MCF 10A (cell line): ENCODE data around the gene CDC42SE1. TPM values are rescaled to one million over a fixed set of nuclear protein-coding genes. Genes with fewer than 3 reads are reported as not detected.

ENCODE experiments used
- BruUV-seq: library from RNA; stranded (reverse); fragments of 400-500 nt; replicated peaks from 2 replicates; lab custom pipeline; 2021; lab: Mats Ljungman, UMichigan
- CTCF ChIA-PET: fragments of 300-600 bp; sonication (Branson Sonifier 250); formaldehyde crosslinking; extraction: SDS; loops from one replicate; lab custom pipeline; 2021; ENCODE audit warnings: antibody characterized with exemption, inconsistent platforms; lab: Yijun Ruan, JAX
- POLR2A ChIA-PET: fragments of 300-600, 350-650 bp; sonication (Branson Sonifier 250); formaldehyde crosslinking; extraction: SDS; loops from one replicate; lab custom pipeline; 2020; ENCODE audit warnings: antibody characterized with exemption, inconsistent platforms; lab: Yijun Ruan, JAX
- DNase-seq: peaks from one replicate; pipeline ENCODE4 v3.0.0-alpha.2; 2018; ENCODE audit not compliant: unreplicated experiment
- H3K27ac Mint-ChIP-seq: one replicate; pipeline ENCODE4 v1.8.0; 2022; ENCODE audit warnings: mild to moderate bottlenecking, low read depth, mixed read lengths; ENCODE audit not compliant: unreplicated experiment
- H3K27me3 Mint-ChIP-seq: one replicate; pipeline ENCODE4 v1.8.0; 2022; ENCODE audit warnings: mixed read lengths; ENCODE audit not compliant: insufficient read depth, unreplicated experiment
- H3K36me3 Mint-ChIP-seq: one replicate; pipeline ENCODE4 v1.8.0; 2022; ENCODE audit warnings: mild to moderate bottlenecking, moderate library complexity, mixed read lengths; ENCODE audit not compliant: insufficient read depth, unreplicated experiment
- H3K4me1 Mint-ChIP-seq: one replicate; pipeline ENCODE4 v1.8.0; 2022; ENCODE audit warnings: mixed read lengths; ENCODE audit not compliant: insufficient read depth, unreplicated experiment
- H3K4me3 Mint-ChIP-seq: one replicate; pipeline ENCODE4 v1.8.0; 2022; ENCODE audit warnings: mild to moderate bottlenecking, moderate library complexity, mixed read lengths; ENCODE audit not compliant: unreplicated experiment
- H3K9me3 Mint-ChIP-seq: one replicate; pipeline ENCODE4 v1.8.0; 2022; ENCODE audit warnings: mixed read lengths; ENCODE audit not compliant: unreplicated experiment
- CTCF ChIP-seq: fragments of 200-600 bp; IDR thresholded peaks from one replicate; pipeline ENCODE4 v1.8.0; 2022; ENCODE audit warnings: antibody characterized with exemption, mild to moderate bottlenecking; ENCODE audit not compliant: unreplicated experiment
- intact Hi-C: fragments of 100-400 bp; cut with micrococcal nuclease; formaldehyde crosslinking; loops from 2 replicates; pipeline ENCODE4 v1.14.1; 2022
- total RNA-seq: library from RNA; stranded (reverse); gene quantifications from 2 replicates; pipeline ENCODE4 v1.2.3, GENCODE V29; 2022

CDC42SE1 gene
- total RNA-seq, 1 experiment from 2014 or later: 139 TPM

DNA sequence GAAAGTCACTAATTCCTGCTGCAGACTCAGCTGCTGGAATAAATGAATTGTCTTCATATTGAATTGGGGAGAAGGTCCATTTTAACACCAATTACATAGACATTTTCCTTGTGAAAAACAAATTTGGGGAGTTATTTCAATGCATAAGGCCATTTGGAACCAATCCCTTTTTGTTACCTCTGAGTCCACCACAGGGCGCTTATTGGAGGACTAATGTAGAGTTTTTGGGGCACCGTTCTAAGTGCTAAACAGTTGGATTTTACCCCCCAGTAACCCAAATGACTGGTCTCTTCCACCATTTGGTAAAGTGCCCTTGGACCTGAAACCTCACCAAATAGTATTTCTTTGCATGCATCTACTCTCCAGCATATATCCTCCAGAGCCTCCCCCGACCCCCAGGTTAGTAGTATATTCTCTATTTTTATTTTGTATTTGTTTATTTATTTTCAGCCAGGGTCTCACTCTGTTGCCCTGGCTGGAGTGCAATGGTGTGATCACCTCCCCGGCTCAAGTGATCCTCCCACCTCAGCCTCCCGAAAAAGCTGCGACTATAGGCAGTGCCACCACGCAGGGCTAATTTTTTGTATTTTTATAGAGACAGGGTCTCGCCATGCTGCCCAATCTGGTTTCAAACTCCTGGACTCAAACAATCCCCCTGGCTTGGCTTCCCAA lies 49.6 kb downstream of the CDC42SE1 start:
- intact Hi-C loops: loop anchor here (5.0 kb wide), 2 partner anchors 47 to 448 kb away; partner anchors contain the start of gene CDC42SE1
- no peaks in the 10 kb centered on the region for H3K27me3 Mint-ChIP-seq
- peaks cover 35% of the 10 kb centered on the region for H3K4me1 Mint-ChIP-seq
- CTCF ChIA-PET: interaction anchor here (0.5 to 1.9 kb wide), 7 partner anchors 14 to 391 kb away, joined by 3 to 8 read pairs (median 3); partner anchors contain the start of gene MLLT11
- POLR2A ChIA-PET: interaction anchor here (0.6 to 2.9 kb wide), 7 partner anchors 14 to 504 kb away, joined by 3 to 16 read pairs (median 3); partner anchors contain the start of genes CDC42SE1 and MLLT11
- no peak for TF ChIP-seq CTCF
- H3K9me3 Mint-ChIP-seq: no peaks in the 10 kb centered on the region
- H3K27ac Mint-ChIP-seq: no peak overlapping the region
- BruUV-seq: no TSS peak
- H3K4me3 Mint-ChIP-seq: peak overlapping the region; percentile 94
- DNase-seq: no peak
- peaks cover 20% of the 10 kb centered on the region for H3K36me3 Mint-ChIP-seq

DNA sequence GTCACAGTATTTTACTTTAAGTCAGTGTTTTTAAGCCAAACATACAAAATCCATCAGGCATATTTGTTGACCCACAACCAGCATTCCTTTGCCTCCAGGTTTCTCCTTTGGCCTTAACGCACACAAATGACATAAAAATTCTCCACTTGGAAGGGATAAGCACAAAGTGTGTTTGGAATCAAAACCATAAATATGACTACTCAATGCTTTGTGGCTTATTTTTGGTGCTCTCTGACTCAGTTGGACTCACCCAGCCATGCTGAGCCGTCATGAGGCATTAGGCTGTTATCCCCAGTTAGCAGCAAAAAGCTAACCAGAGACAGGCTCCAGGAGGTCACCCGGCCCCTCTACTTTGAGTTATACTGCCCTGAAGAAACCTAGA lies 50.2 kb downstream of the CDC42SE1 start:
- ChIA-PET CTCF (interaction anchor here (1.1 to 1.9 kb wide), 3 partner anchors 13 to 148 kb away, joined by 3 to 8 read pairs (median 4); no protein-coding TSS in a partner anchor), POLR2A (interaction anchor here (0.9 to 2.9 kb wide), 5 partner anchors 13 to 186 kb away, joined by 3 to 16 read pairs (median 3); partner anchors contain the start of genes CDC42SE1 and MLLT11)
- no peak for TF ChIP-seq CTCF
- peak overlapping the region; percentile 94 for H3K4me3 Mint-ChIP-seq
- DNase-seq: no peak
- H3K27me3 Mint-ChIP-seq: no peaks in the 10 kb centered on the region
- peaks cover 35% of the 10 kb centered on the region for H3K4me1 Mint-ChIP-seq
- intact Hi-C loops: loop anchor here (5.0 kb wide), 2 partner anchors 48 to 447 kb away; partner anchors contain the start of gene CDC42SE1
- peaks cover 16% of the 10 kb centered on the region for H3K36me3 Mint-ChIP-seq
- no TSS peak for BruUV-seq
- peak overlapping the region; percentile 99 for H3K27ac Mint-ChIP-seq
- H3K9me3 Mint-ChIP-seq: no peaks in the 10 kb centered on the region

- Mint-ChIP-seq H3K4me1 (peaks cover 35% of the 10 kb centered on the region), H3K27ac (peak within 1 kb of the TSS; percentile 99), H3K27me3 (no peaks in the 10 kb centered on the region), H3K36me3 (peaks cover 16% of the 10 kb centered on the region), H3K9me3 (no peaks in the 10 kb centered on the region), H3K4me3 (peak within 1 kb of the TSS; percentile 94)
- POLR2A ChIA-PET: interaction anchor here (0.7 to 2.9 kb wide), 6 partner anchors 13 to 524 kb away, joined by 3 to 16 read pairs (median 3); partner anchors contain the start of genes CDC42SE1 and MLLT11
- intact Hi-C loops: loop anchor here (5.0 kb wide), 2 partner anchors 49 to 446 kb away; partner anchors contain the start of gene CDC42SE1
- BruUV-seq: TSS peak; percentile 50
- peak; percentile 97 for DNase-seq
- no peak for TF ChIP-seq CTCF
- CTCF ChIA-PET: interaction anchor here (1.1 to 1.9 kb wide), 2 partner anchors 16 to 149 kb away, joined by 3 to 8 read pairs; no protein-coding TSS in a partner anchor
Observed at GRCh38 chr1:151008244-151009205, 50.9 kb downstream of the CDC42SE1 start, which contains the start of gene PRUNE1. PRUNE1 (plus strand) TSS chr1:151008449; CDS start chr1:151008633, 184 bp downstream.
